Measurements from ENCODE around the gene TMEM208. TPM values are rescaled to one million over a fixed set of nuclear protein-coding genes. Genes with fewer than 3 reads are reported as not detected.

Gene TMEM208
- total and polyA plus RNA-seq, 2 of the 13 experiments (the other 11 are each of a cell fraction or from before 2014, with no cell fraction given), result 58.8 to 72.9 TPM

GRCh38 chr16:67183284-67183626, 43.7 kb upstream of the TMEM208 start (continued):
- TF ChIP-seq ZSCAN5A (CRISPR knock-in tag; IDR thresholded peaks at IDR 0.05; ENCODE audit: borderline replicate concordance), result 0 out of 2 replicates have a peak, but pooled peaks have one; percentile 75
- TF ChIP-seq ZNF572 (CRISPR knock-in tag; IDR thresholded peaks at IDR 0.05), result peak; percentile 89; the same call in 1 of the 2 replicates
- peak; percentile 19; the same call in 1 of the 2 replicates for TF ChIP-seq ZFY (CRISPR knock-in tag; IDR thresholded peaks at IDR 0.05)
- peak; percentile 87; the same call in 1 of the 2 replicates for TF ChIP-seq ZNF619 (CRISPR knock-in tag; IDR thresholded peaks at IDR 0.05)
- TF ChIP-seq ZNF253 (CRISPR knock-in tag; IDR thresholded peaks at IDR 0.05; ENCODE audit: borderline replicate concordance), result no peak
- TF ChIP-seq ZNF605 (CRISPR knock-in tag; IDR thresholded peaks at IDR 0.05), result no peak; the same call in 1 of the 2 replicates
- TF ChIP-seq ZBTB8A (CRISPR knock-in tag; IDR thresholded peaks at IDR 0.05; ENCODE audit: borderline replicate concordance, low read depth), result no peak
- no peak for TF ChIP-seq TIGD3 (CRISPR knock-in tag; IDR thresholded peaks at IDR 0.05; ENCODE audit: borderline replicate concordance)
- TF ChIP-seq MAFF (IDR thresholded peaks at IDR 0.05; ENCODE audit: low read depth, low read length), result no peak
- no peak for TF ChIP-seq ZMAT5 (CRISPR knock-in tag; IDR thresholded peaks at IDR 0.05; ENCODE audit: borderline replicate concordance, low read depth)
- TF ChIP-seq PATZ1 (CRISPR knock-in tag; IDR thresholded peaks at IDR 0.05), result peak; percentile 69; the same call in 1 of the 2 replicates
- TF ChIP-seq ZNF549 (CRISPR knock-in tag; IDR thresholded peaks at IDR 0.05), result no peak
- no peak for TF ChIP-seq AHDC1 (CRISPR knock-in tag; IDR thresholded peaks at IDR 0.05; ENCODE audit: borderline replicate concordance)
- TF ChIP-seq HNRNPL (IDR thresholded peaks at IDR 0.05; ENCODE audit: low read depth, low read length), result 0 out of 2 replicates have a peak, but pooled peaks have one; percentile 8
- no peak for TF ChIP-seq MLX (CRISPR knock-in tag; IDR thresholded peaks at IDR 0.05)
- TF ChIP-seq NR2F6 (IDR thresholded peaks at IDR 0.05), result no peak
- TF ChIP-seq NR2F6 (CRISPR knock-in tag; IDR thresholded peaks at IDR 0.05), result no peak

All from HepG2 (cell line).